Right lung (tissue), 10 donors: ENCODE measurements around the gene EEA1. TPM values are rescaled to one million over a fixed set of nuclear protein-coding genes. Genes with fewer than 3 reads are reported as not detected.
"Not testable (repeated sequence)": the region's sequence is repeated elsewhere in the genome, so short reads cannot be mapped to it uniquely, and the experiment has no call there.

ENCODE experiments used
- DNase-seq, 2 donors: peaks; one replicate each; pipeline ENCODE4 v3.0.0-alpha.2; 2013
- long read RNA-seq, 8 donors: transcript quantifications; one replicate each; lab custom pipeline, GENCODE V29; 2026
- polyA plus RNA-seq, 5 donors: library from polyadenylated mRNA; unstranded; fragments of 120-200 nt; gene quantifications; one replicate each; pipeline versions ENCODE4 v1.2.1 to v1.2.3, GENCODE V29; 2013; ENCODE audit warnings: inconsistent platforms in 1 of 5, low replicate concordance in 1 of 5; ENCODE audit not compliant: insufficient read length in 5 of 5, insufficient read depth in 1 of 5

The EEA1 gene
- polyA plus RNA-seq = 10 to 100 TPM; 11.8 to 20.3 (median 18.7) TPM
- long read RNA-seq, donor 1 = 0 reads
- long read RNA-seq, donor 2 = 0 reads
- long read RNA-seq, donor 3 = 0 reads
- long read RNA-seq, donor 4 = 0 reads
- long read RNA-seq, donor 5 = 0 reads
- long read RNA-seq, donor 6 = 0 reads
- long read RNA-seq, donor 7, partial matches to known transcripts = 6 of 6 reads
- long read RNA-seq, donor 7, other reads (novel, unspliced or antisense) = 0 of 6 reads
- long read RNA-seq, donor 8 = 0 reads

DNA sequence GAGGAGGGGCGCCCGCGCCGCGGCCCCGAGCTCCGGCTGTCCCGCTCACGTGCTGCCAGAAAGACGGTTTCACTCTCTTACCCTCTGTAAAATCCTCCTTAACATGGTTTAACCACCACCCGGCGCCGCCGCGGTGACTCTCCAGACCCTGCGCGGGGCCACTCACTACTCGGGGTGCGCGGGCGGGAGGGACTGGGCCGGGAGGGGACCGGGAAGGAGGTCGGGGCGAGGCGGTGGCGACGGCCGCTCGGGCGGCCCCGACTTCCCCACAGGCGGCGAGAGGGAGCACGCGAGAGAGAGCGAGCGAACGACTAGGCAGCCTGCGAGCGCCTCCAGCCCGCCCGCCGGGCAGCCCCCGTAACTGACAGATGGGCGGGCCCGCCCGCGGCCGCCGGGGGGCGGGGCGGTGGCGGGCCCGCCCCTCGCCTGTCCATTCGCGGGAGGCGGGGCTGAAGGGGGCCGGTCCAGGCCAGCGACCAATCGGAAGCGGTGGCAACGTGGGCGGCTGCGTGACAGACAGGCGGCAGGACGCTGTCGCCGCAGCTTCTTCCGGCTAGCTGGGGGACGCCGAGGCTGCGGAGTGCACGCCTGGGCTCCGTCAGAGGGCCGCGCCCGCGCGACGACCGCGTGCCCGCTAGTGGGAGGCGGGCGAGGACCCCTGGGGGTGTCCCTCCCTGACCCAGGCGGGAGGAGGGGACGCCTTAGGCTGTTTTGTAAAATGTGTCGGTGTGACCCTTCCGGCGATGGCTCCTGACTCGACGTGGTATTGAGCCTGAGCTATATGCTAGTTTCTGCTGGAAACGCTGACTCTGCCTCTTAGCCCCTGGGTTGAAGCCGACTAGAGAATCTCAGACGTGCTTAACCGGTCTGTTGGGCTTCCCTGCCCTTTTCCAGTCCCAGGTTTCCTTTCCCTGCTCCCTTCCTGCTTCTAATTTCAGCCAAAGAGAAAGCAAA is at the start of gene EEA1:
TSS of gene EEA1 (minus strand) at position 334 of the 954 bp plus-strand sequence. CDS start at position 105, 229 bp downstream.
- DNase-seq = peak; percentile 97 to 98

DNA sequence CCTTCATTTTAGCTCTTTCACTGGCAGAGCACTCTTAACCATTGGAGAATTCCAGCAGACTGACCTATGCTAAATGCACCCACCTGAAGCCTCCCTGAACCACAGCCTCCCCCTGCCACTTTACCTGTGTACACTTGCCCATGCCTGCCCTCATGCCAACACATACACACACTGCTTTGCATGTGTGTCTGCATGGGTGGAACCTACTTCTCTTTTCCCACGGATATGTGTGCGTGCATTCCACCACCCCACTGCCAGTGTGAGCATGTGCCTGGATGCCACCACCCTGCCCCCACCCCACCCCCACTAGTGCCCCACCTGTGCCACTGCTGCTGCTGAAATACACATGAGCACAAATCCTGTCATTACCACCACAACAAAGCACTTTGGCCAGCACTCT is 49.5 kb upstream of the EEA1 start:
- DNase-seq = no peak

DNA sequence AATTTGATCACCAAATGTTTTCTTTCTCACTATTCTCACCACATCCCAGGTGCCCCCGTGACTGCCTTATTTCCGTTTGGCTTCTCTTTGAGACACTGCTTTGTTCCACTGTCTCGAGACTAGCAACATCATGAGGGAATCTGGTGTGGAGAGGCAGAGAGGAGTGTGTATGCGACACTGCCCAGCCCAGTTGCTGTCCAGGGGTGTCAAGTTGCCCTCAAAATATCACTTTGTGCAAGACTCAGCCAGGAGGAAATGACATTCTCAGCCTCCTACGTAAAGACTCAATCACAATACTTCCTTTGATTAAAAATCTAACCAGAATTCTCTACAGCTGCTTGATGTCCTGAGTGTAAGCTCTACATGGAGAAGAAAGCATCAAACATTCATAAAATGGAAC is 48.2 kb upstream of the EEA1 start:
- DNase-seq = no peak

DNA sequence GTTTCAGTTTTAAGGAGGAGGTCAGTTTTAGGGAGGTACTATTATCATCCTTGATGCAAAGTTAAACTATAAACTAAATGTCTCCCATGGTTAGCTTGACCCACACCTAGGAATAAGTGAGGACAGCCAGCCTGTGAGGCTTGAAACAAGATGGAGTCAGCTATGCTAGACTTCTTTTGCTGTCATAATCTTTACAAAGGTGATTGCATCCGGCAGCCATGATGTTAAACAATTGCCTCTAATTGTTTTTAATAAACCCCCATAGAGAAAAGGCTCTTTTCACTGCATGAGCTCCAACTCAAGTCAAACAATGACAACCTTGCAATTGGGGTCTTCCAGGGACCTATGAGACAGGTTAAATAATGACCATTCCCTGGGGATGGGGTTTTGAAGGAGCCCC is 45.7 kb upstream of the EEA1 start:
- no peak for DNase-seq

DNA sequence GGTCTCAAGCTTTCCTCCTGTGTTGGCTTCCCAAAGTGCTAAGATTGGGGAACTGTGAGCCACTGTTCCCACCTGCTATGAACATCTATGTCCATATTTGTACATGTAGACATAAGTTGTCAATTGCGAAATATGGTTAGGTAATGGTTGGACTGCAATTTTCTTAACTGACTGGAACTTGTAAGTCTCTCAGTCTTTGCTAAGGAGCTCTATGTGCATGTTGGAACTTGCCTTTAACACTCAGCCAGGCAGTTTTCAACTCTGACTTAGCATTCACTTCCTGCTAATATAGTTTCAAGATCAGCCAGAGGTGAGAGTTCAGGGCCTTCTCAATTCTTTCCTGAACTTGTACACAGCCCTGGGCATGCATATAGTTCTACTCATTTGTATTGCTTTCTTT is 44.5 kb upstream of the EEA1 start:
- DNase-seq = no peak

DNA sequence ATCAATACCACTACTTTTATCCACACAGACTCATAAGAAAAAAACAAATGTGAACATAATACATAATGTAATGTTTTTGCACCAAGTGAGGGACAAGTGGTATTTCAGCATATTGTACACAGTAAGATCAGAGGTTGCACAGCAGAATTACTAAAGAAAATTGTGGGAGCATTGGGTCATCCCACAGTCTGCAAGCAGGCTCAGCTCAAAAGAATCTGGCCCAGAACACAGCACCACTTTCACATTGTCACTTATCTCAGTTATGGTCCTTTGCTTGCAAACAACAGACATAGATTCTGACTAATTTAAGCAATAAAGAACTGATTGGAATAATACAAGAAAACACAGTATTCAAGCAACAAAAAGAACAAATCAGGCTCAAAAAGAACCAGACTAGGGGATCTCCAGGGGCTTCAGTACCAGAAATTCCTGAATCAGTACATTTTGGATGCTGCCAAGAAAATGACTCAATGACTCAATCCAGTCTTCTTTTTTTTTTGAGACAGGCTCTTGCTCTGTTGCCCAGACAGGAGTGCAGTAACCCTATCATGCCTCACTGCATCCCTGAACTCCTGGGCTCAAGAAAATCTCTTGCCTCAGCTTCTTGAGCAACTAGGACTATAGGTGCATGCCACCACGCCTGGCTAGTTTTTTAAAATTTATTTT is 42.9 kb upstream of the EEA1 start:
- DNase-seq = no peak

DNA sequence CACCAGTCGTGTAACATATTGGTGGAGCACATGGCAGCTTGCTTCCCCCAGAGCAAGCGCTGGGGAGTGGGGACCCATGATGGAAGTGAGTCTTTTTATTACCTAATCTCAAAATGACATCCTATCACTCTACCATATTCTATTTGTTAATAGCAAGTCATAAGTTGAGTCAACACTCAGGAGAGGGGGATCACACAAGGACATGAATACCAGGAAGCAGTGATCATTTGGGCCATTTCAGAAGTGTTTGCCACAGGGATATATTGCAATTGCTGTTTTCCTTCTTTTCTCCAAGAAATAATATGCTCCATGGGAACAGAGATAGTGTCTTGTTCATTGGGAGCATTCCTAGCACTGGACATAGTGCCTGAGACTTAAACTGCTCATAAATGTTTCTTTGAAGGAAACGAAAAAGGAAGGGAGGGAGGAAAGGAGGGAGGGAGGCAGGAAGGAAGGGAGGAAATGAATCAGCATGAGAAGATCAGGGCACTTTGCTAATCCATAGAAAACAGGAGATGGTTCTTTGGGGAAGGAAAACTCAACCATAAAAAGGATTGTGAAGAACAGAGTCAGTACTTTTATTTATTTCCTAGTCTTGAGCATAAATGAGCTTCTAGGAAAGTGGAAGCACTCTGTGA is 39.2 kb upstream of the EEA1 start:
- no peak for DNase-seq

DNA sequence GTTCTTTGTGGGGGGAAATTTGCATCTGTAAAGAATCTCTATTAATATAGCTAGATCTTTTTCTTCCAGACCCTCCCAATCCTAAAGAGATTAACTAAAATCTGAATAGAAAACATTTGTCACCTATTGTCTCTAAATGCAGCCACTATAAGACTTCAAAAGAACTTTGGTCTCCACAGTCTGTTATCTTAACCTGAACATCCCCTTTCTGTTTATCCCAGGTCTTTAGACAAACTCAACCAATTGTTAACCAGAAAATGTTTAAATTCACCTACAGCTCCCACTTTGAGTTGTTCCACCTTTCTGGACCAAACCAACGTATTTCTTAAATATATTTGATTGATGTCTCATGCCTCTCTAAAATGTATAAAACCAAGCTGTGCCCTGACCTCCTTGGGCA is 35.3 kb upstream of the EEA1 start:
- not testable (repeated sequence) for DNase-seq

DNA sequence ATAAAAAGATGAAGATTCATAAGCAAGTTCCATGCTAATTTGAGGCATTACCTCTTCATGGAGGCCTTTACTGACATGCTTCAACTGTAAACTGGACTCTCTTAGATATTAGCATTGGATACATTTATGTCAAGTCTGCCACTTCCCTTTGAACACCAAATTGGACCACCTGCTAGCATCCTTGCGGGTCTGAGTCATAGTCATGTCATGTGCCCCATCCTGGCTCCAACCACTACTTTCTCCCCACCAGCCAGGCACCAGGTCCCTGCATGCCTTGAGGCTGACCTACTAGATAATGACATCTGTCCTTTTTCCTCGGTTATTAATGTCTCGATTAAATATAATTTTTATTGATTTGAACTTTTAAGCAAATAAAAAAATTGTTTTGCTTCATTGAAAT is 32.9 kb upstream of the EEA1 start:
- no peak for DNase-seq

DNA sequence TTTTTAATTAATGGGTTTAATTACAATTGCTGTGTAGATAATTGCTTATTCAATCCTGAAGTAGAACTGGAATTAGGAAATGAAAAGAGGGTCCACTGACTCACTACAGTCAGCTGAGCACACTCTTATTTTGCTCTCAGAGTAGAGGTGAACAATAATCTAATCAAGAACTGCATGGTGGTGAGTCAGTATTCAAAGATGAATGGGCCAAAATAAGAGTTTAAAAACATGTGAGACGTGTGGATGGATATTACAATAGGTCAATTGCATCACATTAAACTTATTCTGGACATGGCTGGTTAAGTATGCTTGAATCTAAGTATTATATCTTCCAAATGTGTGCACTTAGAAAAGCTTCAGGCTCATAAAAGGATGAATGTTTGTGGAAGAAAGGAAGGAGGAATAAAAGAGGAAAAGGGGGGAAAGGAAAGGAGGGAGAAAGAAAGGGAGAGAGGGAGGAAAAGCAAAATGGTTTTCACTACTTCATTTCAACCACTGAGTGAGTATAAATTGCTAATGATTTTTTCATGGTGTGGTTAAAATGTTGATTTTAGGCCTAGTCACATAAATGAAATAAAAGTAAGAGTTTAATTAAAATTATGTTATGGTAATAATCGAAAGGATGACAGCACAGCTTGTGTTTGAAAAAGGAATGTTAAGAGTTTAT is 27.0 kb upstream of the EEA1 start:
- DNase-seq = no peak

DNA sequence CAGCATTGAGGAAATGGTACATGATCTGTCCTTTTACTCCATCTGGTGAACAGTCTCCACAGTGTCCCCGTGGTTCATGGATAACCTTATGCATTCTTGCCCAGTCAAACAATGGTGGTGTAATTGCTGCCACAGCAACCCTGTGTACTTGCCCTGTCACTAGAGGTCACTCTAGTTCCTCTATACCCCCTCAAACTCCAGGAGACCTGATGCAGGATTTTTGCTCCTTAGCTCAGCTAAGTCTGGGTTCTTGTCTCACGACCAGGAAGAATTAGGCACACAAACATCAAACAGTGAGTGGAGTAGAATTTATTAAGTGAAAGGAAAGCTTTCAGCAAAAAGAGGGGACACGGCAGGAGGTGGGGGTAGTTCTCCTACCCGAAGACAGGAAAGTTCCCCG is 24.7 kb upstream of the EEA1 start:
- no peak for DNase-seq

DNA sequence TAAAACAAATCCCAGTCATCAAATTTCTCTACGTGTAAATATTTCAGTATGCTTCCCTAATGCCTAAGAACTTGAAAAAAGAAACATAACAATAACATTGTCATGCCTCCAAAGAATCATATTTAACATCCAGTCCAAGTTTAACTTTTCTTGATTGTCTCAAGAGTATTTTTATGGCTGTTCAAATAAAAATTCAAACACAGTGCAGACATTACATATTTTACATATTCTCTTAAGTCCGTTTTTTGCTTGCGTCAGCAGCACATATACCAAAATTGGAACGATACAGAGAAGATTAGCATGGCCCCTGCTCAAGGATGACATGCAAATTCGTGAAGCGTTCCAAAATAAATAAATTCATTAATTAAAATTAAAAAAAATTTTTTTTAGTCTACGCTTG is 23.3 kb upstream of the EEA1 start:
- no peak for DNase-seq

DNA sequence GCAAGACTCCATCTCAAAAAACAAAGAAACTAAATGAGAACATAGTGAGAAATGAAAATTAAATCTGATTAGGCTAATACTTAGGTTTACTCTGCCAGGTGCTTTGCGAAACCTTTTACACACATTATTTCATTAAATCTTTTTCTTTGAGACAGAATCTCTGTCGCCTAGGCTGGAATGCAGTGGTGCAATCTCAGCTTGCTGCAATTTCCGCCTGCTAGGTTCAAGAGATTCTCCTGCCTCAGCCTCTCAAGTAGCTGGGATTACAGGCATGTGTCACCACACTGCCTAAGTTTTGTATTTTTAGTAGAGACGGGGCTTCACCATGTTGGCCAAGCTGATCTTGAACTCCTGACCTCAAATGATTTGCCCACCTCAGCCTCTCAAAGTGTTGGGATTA is 21.9 kb upstream of the EEA1 start:
- DNase-seq = no peak

DNA sequence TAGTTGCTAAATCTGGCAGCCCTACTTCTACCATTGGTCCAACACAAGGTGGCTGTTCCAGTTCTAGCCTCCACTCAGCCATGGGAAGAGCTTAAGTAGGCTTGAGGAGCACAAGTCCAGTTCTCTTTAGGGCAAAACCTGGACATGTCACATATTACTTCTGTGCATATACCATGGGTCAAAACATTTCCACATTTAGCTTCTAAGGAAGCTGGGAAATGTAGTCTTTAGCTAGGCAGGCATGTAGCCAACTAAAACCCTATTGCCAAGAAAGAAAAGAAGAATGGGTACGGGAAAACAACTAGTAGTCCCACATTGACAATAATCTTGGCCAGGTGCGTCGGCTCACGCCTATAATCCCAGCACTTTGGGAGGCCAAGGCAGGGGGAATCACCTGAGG is 20.9 kb upstream of the EEA1 start:
- no peak for DNase-seq

DNA sequence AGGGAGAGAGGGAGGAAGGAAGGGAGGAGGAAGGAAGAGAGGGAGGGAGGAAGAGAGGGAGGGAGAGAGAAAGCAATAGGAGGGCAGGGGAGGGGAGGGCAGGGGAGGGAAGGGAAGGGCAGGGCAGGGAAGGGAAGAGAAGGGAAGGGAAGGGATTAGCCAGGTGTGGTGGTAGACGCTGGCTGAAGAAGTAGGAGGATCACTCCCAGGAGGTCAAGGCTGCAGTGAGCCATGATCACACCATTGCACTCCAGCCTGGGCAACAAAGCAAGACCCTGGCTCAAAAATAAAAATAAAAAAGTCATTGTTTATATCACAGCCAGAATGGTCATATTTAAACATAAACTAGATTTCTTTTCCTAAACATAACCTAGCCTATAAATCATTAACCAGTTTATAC is 20.4 kb upstream of the EEA1 start:
- DNase-seq = no peak

DNA sequence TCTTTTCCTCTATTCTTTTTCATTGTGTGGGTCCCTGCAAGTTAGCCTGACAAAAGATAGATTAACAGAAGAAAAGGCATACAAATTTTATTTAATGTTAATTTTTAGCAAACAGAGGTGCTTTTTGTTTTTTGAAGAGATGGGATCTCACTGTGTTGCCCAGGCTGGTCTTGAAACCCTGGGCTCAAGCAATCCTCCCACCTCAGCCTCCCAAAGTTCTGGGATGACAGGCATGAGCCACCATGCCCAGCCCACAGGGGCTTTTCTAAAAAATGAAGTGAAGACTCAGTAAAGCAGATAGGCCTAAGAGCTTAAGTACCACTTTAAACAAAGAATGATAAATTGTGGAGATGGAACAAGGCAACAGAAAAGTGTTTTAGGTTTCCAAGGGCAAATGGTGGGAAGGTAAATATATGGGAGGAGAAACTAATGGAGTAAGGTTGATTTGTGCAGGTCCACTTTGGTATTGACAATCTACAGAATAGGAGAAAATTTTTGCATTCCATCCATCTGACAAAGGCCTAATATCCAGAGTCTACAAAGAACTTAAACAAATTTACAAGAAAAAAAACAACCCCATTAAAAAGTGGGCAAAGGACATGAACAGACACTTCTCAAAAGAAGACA is 18.6 kb upstream of the EEA1 start:
- no peak for DNase-seq

DNA sequence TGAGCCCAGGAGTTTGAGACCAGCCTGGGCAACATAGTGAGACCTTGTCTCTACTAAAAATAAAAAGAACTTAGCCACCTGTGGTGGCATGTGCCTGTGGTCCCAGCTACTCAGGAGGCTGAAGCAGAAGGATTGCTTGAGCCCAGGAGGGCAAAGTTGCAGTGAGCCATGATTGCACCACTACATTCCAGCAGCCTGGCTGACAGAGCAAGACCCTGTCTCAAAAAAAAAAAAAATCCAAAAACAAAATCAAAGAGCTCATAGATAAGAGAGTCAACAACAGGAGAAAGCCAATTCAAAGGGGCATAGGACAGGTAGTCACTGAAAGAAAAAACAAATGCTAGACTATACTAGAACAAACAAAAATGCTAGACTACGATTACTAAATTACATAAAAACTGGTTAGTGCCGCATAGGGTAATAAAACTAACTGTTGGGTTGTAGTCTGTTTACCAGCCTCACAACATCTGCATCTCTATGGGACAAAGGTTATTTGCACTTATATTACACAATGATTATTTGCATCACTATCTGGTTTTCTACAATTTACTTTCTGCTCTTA is 16.6 kb upstream of the EEA1 start:
- no peak for DNase-seq

DNA sequence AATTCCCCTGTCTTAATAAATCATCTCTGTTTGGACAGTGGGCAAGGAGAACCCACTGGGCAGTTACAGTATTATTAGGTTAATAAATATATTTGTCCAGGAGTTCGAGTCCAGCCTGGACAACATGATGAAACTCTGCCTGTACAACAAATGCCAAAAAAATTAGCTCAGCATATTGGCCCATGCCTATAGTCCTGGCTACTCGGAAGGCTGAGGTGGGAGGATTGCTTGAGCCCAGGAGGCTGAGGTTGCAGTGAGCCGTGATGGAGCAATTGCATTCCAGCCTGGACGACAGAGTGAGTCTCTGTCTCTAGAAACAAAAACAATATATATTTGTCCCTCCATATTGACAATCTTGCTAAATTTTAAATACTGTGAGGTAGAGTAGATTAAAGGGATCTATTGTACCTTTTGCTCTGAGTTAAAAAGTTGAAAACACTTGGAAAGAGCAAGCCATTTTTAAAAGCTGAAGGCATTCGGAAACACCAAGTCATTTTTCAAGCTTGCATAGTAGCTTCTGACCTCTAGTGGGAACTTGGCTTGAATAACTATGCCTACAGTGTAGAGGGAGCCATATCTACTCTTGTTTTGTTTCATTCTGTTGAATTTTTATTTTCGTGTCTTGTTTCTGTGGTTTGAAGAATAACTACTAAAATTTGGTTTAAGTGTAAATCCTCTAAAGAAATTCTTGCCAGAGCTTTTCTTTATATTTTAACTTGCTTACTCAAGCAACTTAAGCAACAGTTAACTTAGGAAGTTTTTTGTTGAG is 14.6 kb upstream of the EEA1 start:
- no peak for DNase-seq

DNA sequence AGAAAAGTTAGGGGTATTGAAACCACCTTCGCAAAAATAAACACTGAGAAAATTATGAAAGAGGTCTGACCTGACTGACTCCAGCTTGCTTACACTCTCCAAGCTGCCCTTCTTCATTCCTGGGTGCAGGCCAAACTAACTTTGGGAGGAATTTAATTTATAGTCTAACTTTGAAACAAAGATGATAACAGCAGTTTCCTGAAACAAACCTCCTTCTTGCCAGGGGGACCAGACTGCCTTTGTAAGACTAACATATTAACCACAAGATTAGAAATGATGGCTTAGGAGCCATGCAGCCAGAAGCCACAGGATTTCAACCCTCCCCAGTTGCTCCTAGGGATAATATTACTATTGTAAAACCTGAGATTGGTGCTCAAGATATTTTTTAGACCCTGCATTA is 13.8 kb upstream of the EEA1 start:
- DNase-seq = peak; percentile 28 to 35

DNA sequence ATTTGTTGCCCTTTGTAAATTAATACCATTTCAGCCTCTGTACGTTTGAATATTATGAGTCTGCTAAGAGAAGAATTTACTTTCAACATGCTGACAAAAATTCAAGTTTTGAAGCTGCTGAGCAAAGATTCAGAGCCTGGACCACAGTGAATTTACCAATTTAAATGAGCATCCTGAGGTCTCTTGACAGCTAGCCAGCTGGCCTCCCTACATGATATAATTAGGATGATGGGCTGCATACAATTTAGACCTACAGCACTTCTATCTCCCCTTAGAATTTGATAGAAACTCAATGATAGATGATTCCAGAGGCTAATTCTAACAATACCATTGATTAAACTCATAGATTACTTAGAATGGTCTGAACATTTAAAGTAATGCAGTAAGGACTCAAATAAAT is 10.0 kb upstream of the EEA1 start:
- DNase-seq = no peak
